CD4-positive, CD25-positive, alpha-beta regulatory T cell (primary cell): ENCODE data around the gene SP140. TPM values are rescaled to one million over a fixed set of nuclear protein-coding genes. Genes with fewer than 3 reads are reported as not detected.
A peak's percentile ranks its signal among the peaks of the same experiment; 100 is the strongest.

Source experiments
- ATAC-seq, 2 donors: fragments of 150-1000 bp; cut with Tn5 transposase; one replicate each; pipeline ENCODE4 v1.10.0; 2021; ENCODE audit warnings: low read depth in 2 of 2, moderate number of reproducible peaks in 2 of 2, moderate library complexity in 1 of 2
- DNase-seq, 3 donors: peaks; one replicate each; pipeline versions ENCODE4 v3.0.0 to v3.0.0-alpha.2; 2012 to 2022; ENCODE audit warnings: mixed read lengths in 1 of 3
- H3K27ac ChIP-seq: one replicate; pipeline ENCODE4 v1.7.0; 2013; ENCODE audit warnings: mild to moderate bottlenecking, low read length; ENCODE audit not compliant: insufficient read depth, poor library complexity, severe bottlenecking
- H3K27me3 ChIP-seq: one replicate; pipeline ENCODE4 v1.7.0; 2013; ENCODE audit warnings: low read length; ENCODE audit not compliant: control insufficient read depth, insufficient read depth
- H3K36me3 ChIP-seq: one replicate; pipeline ENCODE4 v1.7.0; 2013; ENCODE audit warnings: mild to moderate bottlenecking, low read length, moderate library complexity; ENCODE audit not compliant: control insufficient read depth, insufficient read depth
- H3K4me1 ChIP-seq: 2 replicates; pipeline ENCODE4 v1.7.0; 2013; ENCODE audit warnings: mild to moderate bottlenecking, low read length; ENCODE audit not compliant: insufficient read depth, control insufficient read depth, poor library complexity, severe bottlenecking
- H3K4me3 ChIP-seq: one replicate; pipeline ENCODE4 v1.7.0; 2013; ENCODE audit warnings: low read depth, mild to moderate bottlenecking, low read length, moderate library complexity
- H3K9me3 ChIP-seq, 2 experiments: 1 replicate in 1 of 2; 2 replicates in 1 of 2; pipeline ENCODE4 v1.7.0; 2013; ENCODE audit warnings: low read length in 2 of 2, mild to moderate bottlenecking in 1 of 2, moderate library complexity in 1 of 2; ENCODE audit not compliant: control insufficient read depth in 2 of 2
- H3K27ac Mint-ChIP-seq, 3 donors: one replicate each; pipeline ENCODE4 v1.8.0; 2020 to 2022; ENCODE audit warnings: mild to moderate bottlenecking in 3 of 3, mixed read lengths in 3 of 3, moderate library complexity in 2 of 3
- H3K27me3 Mint-ChIP-seq: one replicate; pipeline ENCODE4 v1.8.0; 2022; ENCODE audit warnings: mild to moderate bottlenecking, mixed read lengths
- H3K36me3 Mint-ChIP-seq: one replicate; pipeline ENCODE4 v1.8.0; 2020; ENCODE audit warnings: mixed read lengths
- H3K4me1 Mint-ChIP-seq, 4 donors: one replicate each; pipeline ENCODE4 v1.8.0; 2020 to 2022; ENCODE audit warnings: mixed read lengths in 4 of 4, mild to moderate bottlenecking in 1 of 4
- H3K4me3 Mint-ChIP-seq, 4 donors: one replicate each; pipeline ENCODE4 v1.8.0; 2020 to 2022; ENCODE audit warnings: mild to moderate bottlenecking in 4 of 4, mixed read lengths in 4 of 4, moderate library complexity in 3 of 4
- H3K9me3 Mint-ChIP-seq, 7 donors: one replicate each; pipeline ENCODE4 v1.8.0; 2020 to 2022; ENCODE audit warnings: mixed read lengths in 7 of 7, mild to moderate bottlenecking in 3 of 7, moderate library complexity in 2 of 7
- polyA plus RNA-seq, 4 donors: library from polyadenylated mRNA; unstranded; fragments of 300-500 nt; fragmentation: Illumina TruSeq; gene quantifications; one replicate each; pipeline ENCODE4 v1.2.3, GENCODE V29; 2021
- total RNA-seq: library from RNA; stranded (reverse); gene quantifications from one replicate; pipeline ENCODE4 v1.2.3, GENCODE V29; 2022

SP140 gene
- total RNA-seq (100 TPM), polyA plus RNA-seq (10 to 100 TPM; 22.4 to 35.4 (median 28.2) TPM)

DNA sequence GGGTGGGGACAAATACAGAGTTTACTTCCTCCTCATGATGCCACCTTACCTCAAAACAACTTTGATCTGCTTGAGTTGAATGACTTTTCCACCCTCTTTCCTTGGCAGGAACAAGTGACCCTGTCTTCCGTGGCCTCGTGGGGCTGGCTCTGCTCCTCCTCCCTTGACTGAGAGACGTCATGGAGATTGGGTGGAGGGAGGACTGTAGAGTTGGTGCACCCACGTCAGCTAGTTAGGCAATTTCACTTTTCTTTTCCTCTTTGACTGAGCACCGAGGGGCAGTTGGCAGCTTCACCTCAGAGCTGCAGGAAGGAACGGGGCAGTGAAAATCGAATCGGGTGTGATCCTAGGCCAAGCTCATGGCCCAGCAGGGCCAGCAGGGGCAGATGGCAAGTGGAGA, at the start of gene SP140:
Gene SP140, plus strand, starts transcription at position 251 of the 400 bp plus-strand sequence. Its CDS starts 109 bp downstream, at position 360.
- Histone ChIP-seq H3K9me3 (peaks cover 5 to 7% of the 10 kb centered on the region in 2 experiments), H3K4me1 (peaks cover 56% of the 10 kb centered on the region), H3K4me3 (peak within 1 kb of the TSS; percentile 95), H3K36me3 (peaks cover 7% of the 10 kb centered on the region), H3K27ac (peak within 1 kb of the TSS; percentile 90), H3K27me3 (no peaks in the 10 kb centered on the region)
- H3K27ac Mint-ChIP-seq, result peak within 1 kb of the TSS; percentile 98 to 99 (median 99)
- no peaks in the 10 kb centered on the region for H3K27me3 Mint-ChIP-seq
- peak within 1 kb of the TSS; percentile 86 to 92 (median 90) for H3K4me3 Mint-ChIP-seq
- ATAC-seq, result peak; percentile 93
- DNase-seq, result peak; percentile 76 to 93 (median 86)
- H3K36me3 Mint-ChIP-seq, result peaks cover 12% of the 10 kb centered on the region
- peaks cover 0 to 8% (median 0%) of the 10 kb centered on the region in 7 donors for H3K9me3 Mint-ChIP-seq
- H3K4me1 Mint-ChIP-seq, result peaks cover 37 to 75% (median 56%) of the 10 kb centered on the region in 4 donors

DNA sequence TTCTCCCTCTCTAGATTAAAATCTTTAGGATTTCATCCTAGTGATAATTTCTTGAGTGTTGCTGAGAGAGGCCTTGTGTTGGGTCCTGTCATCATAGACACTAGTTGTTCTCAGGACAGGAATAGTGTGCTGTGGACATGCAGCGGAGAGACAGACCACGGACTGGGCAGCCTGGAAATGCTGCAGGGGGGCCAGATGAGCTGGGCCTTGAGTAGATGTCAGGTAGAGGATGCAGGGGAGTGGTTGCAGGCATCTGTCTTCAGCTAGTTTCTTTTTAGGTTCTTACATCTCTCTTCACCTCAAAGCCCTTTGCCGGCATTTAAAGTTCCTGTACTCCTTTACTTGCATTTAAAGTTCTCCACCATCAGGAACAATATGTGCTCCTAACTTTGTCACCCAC, 48.5 kb upstream of the SP140 start:
- peak overlapping the region in 1 of 3 donors; percentile 63 for H3K27ac Mint-ChIP-seq
- H3K36me3 ChIP-seq, result peaks cover 97% of the 10 kb centered on the region
- peaks cover 73% of the 10 kb centered on the region for H3K36me3 Mint-ChIP-seq

DNA sequence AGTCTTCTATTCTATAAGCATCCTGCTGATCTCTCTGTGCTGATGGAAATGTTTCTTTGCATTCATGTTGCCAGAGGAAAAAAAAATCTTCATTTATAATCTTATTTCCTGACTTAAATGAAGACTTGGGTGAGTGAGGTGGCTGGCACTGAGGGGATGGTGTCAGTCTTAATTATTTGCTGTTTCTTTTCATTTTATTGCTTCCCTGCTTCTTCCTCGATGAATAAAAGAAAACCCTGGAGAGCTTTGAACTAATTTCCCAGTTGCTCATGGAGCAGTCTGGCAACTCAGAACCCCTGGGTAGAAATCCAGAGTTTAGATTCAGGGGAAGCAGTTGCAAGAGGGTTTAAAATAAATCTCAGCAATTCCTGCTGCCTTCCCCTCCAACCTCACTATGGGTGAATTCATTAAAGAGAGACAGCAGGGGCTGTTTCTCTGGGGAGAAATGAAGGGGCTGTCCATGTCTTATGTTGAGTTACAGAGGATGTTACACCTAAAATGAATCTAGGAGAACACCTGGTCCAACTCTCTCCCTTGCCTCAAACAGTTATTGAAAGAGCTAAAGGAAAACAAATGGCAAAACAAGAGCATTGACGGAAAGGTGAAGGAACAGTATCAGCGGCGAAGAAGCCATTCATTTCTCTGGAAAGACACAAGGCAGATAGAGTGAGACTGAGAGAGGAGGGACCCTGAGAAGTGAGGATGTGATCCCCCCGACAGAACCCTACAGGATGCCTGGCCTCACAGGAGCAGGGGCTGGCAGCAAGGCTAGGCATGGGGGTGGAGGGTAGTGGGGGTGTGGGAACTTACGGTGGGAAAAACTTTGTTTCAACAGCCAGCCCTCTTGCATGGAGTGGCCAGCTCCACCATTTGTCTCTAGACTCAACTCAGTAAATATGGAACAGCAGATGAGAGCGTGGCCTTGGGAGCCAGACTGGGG, 46.7 kb upstream of the SP140 start:
- H3K4me3 Mint-ChIP-seq, result no peak overlapping the region
- peaks cover 75% of the 10 kb centered on the region for H3K36me3 Mint-ChIP-seq
- no peak for ATAC-seq
- peaks cover 0 to 7% (median 6%) of the 10 kb centered on the region in 4 donors for H3K4me1 Mint-ChIP-seq
- no peak overlapping the region for H3K4me3 ChIP-seq
- no peaks in the 10 kb centered on the region for H3K27me3 Mint-ChIP-seq
- H3K4me1 ChIP-seq, result no peaks in the 10 kb centered on the region
- DNase-seq, result no peak
- peaks cover 97% of the 10 kb centered on the region for H3K36me3 ChIP-seq
- H3K9me3 Mint-ChIP-seq, result peaks cover 0 to 2% (median 0%) of the 10 kb centered on the region in 7 donors
- H3K9me3 ChIP-seq, result no peaks in the 10 kb centered on the region
- H3K27ac ChIP-seq, result peak overlapping the region; percentile 26
- H3K27me3 ChIP-seq, result no peaks in the 10 kb centered on the region
- peak overlapping the region in 2 of 3 donors; percentile 26 to 47 for H3K27ac Mint-ChIP-seq

More for the DNA sequence above, 48.5 kb upstream of the SP140 start:
- H3K4me3 ChIP-seq, result no peak overlapping the region
- Mint-ChIP-seq H3K4me3 (no peak overlapping the region), H3K27me3 (no peaks in the 10 kb centered on the region), H3K9me3 (peaks cover 0 to under 1% (median 0%) of the 10 kb centered on the region in 7 donors), H3K4me1 (peaks cover 0 to 7% (median 5%) of the 10 kb centered on the region in 4 donors)
- H3K27me3 ChIP-seq, result no peaks in the 10 kb centered on the region
- H3K9me3 ChIP-seq, result no peaks in the 10 kb centered on the region
- H3K4me1 ChIP-seq, result no peaks in the 10 kb centered on the region
- H3K27ac ChIP-seq, result no peak overlapping the region
- ATAC-seq, result no peak
- no peak for DNase-seq

DNA sequence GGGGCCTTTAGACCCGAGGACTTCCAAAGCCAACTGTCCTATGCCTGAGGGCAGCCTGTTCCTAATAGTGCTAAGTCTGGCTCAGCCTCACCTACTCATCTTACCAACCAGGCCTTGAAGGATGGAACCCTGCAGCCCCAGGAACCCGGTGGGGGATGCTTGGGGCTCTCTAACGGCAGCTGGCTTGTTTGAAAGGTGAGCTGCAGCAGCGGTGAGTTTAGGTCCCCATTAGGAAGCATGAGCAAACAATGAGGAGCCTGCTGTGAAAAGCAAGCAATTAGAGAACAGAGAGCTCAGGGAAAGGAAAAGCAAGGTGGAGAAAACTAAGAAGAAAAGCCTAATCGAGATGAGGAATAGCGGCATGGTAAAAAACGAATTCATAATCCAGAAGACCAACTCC, 45.6 kb upstream of the SP140 start:
- Mint-ChIP-seq H3K27ac (no peak overlapping the region), H3K4me3 (no peak overlapping the region), H3K27me3 (no peaks in the 10 kb centered on the region), H3K4me1 (peaks cover 0 to 7% (median 5%) of the 10 kb centered on the region in 4 donors), H3K36me3 (peaks cover 80% of the 10 kb centered on the region), H3K9me3 (peaks cover 0 to 2% (median 0%) of the 10 kb centered on the region in 7 donors)
- no peak for ATAC-seq
- H3K9me3 ChIP-seq, result no peaks in the 10 kb centered on the region
- no peak for DNase-seq
- no peaks in the 10 kb centered on the region for H3K4me1 ChIP-seq
- no peak overlapping the region for H3K27ac ChIP-seq
- no peak overlapping the region for H3K4me3 ChIP-seq
- H3K27me3 ChIP-seq, result no peaks in the 10 kb centered on the region
- H3K36me3 ChIP-seq, result peaks cover 97% of the 10 kb centered on the region

DNA sequence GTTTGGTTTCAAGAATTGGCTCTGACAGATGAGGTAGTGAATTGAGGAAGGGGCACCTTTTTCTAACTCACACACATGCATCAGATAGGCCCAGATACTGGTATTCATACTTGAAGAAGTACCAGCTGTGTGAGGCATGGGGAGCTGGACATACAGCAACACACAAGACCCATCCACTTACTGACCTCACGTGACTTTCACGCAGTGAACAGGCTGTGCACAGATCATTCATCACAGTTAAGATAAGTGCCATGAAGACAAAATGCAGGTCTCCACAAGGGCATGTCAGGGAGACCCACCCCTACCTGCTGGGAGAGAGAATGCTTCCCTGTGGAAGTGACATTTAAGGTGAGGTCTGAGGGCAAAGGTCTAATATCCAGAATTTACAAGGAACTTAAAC, 44.3 kb upstream of the SP140 start:
- DNase-seq (no peak), ATAC-seq (no peak)
- H3K27me3 Mint-ChIP-seq, result no peaks in the 10 kb centered on the region
- H3K27ac Mint-ChIP-seq, result peak overlapping the region in 1 of 3 donors; percentile 38
- peaks cover 0 to 7% (median 5%) of the 10 kb centered on the region in 4 donors for H3K4me1 Mint-ChIP-seq
- no peak overlapping the region for H3K4me3 ChIP-seq
- H3K36me3 ChIP-seq, result peaks cover 98% of the 10 kb centered on the region
- H3K4me1 ChIP-seq, result no peaks in the 10 kb centered on the region
- H3K27me3 ChIP-seq, result no peaks in the 10 kb centered on the region
- peaks cover 86% of the 10 kb centered on the region for H3K36me3 Mint-ChIP-seq
- no peak overlapping the region for H3K4me3 Mint-ChIP-seq
- no peak overlapping the region for H3K27ac ChIP-seq
- H3K9me3 ChIP-seq, result no peaks in the 10 kb centered on the region
- peaks cover 0 to 2% (median 0%) of the 10 kb centered on the region in 7 donors for H3K9me3 Mint-ChIP-seq

DNA sequence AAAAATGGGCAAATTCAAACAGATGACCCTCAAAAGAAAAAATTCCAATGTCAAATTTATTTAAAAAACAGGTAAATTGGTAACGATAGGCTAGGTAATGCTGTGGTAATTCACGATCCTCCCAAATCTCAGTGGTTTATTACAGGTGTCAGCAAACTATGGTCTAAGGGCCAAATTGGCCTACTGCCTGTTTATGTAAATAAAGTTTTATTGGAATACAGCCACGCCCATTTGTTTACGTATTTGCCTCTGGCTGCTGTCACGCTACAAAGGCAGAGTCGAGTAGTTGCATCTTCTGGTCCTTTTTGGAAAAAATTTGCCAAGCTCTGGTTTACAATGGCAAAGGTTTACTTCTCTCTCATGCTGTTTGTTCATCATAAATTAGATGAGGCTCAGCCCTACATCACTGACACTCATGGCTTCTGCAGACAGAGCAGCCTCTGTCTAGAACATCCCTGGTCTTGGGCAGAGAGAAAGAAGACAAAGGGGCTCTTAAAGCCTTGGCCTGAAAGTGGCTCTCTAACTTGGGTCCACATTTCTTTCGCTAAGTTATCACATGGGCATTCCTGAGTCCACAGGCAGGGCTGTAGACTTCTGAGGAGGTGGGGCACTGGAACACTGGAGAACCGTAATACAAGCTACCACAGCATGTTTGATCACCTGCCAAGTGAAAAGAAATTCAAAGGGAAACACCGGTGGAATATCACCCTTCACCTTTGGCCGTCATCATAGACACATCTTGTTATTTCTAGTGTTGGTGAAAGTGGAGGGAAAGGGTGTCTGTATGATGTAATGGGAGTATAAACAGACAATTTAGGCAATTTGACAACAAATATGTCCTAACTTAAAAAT, 40.6 kb upstream of the SP140 start:
- no peak overlapping the region for H3K27ac ChIP-seq
- Mint-ChIP-seq H3K4me1 (peaks cover 0 to 12% (median 4%) of the 10 kb centered on the region in 4 donors), H3K36me3 (peaks cover 78% of the 10 kb centered on the region), H3K9me3 (peaks cover 0 to 3% (median 0%) of the 10 kb centered on the region in 7 donors), H3K27ac (peak overlapping the region in 1 of 3 donors; percentile 21), H3K4me3 (no peak overlapping the region), H3K27me3 (no peaks in the 10 kb centered on the region)
- ATAC-seq (no peak), DNase-seq (no peak)
- no peaks in the 10 kb centered on the region for H3K4me1 ChIP-seq
- no peaks in the 10 kb centered on the region for H3K9me3 ChIP-seq
- H3K36me3 ChIP-seq, result peaks cover 63% of the 10 kb centered on the region
- no peak overlapping the region for H3K4me3 ChIP-seq
- H3K27me3 ChIP-seq, result no peaks in the 10 kb centered on the region

DNA sequence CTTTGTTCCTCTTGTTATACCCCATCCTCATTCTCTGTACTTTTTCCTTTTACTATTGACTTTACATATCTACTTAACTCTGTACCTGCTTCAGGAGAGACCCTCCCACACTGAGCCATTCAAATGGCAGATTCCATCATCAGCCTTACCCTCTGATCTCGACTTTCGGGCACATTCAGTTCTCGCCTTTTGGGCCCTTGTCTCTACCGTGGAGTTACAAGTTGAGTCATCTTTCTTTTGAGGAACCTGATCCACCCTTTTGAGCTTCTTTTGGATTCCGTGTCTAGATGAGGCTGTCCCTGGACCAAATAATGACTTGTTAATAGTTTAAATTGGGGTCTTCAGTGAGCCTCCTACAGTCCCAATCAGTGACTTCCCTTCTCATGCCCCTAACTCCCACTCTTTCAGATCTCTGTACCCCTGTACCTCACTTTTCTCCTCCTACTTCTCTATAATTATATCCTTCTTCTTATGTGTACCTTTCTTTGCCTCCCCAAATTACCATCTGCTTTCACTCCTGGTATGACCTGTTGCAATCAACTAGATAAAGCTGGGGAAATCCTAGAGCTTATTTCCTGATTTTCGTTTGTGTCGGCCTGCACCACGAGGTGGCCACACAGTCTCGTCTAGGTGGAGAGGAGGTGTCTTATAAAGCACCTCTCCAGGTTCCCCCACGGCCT, 23.0 kb upstream of the SP140 start:
- no peak overlapping the region for H3K4me3 ChIP-seq
- DNase-seq (peak in 1 of 3 donors; percentile 36), ATAC-seq (peak; percentile 39 to 51)
- peaks cover 75% of the 10 kb centered on the region for H3K36me3 Mint-ChIP-seq
- H3K36me3 ChIP-seq, result peaks cover 96% of the 10 kb centered on the region
- peaks cover 14 to 30% (median 24%) of the 10 kb centered on the region in 4 donors for H3K4me1 Mint-ChIP-seq
- peak overlapping the region; percentile 77 to 92 (median 90) for H3K27ac Mint-ChIP-seq
- H3K4me1 ChIP-seq, result no peaks in the 10 kb centered on the region
- no peak overlapping the region for H3K27ac ChIP-seq
- H3K4me3 Mint-ChIP-seq, result no peak overlapping the region
- no peaks in the 10 kb centered on the region for H3K27me3 ChIP-seq
- H3K9me3 Mint-ChIP-seq, result peaks cover 0 to 2% (median 0%) of the 10 kb centered on the region in 7 donors
- no peaks in the 10 kb centered on the region for H3K27me3 Mint-ChIP-seq
- peaks cover 0 to 2% of the 10 kb centered on the region in 2 experiments for H3K9me3 ChIP-seq
